Liver (tissue), 9 donors: ENCODE results near the gene PSME2. TPM values are rescaled to one million over a fixed set of nuclear protein-coding genes. Genes with fewer than 3 reads are reported as not detected.

Experiments
- DNase-seq: peaks from one replicate; pipeline ENCODE4 v3.0.0-alpha.2; 2017; ENCODE audit warnings: low spot score
- H3K27ac ChIP-seq, 2 donors: one replicate each; pipeline ENCODE4 v1.7.0; 2013; ENCODE audit warnings: inconsistent platforms in 2 of 2, low read length in 2 of 2, control low read depth in 1 of 2, low read depth in 1 of 2, mild to moderate bottlenecking in 1 of 2
- H3K27me3 ChIP-seq, 4 donors: one replicate each; pipeline versions ENCODE4 v1.6.1 to v1.7.0; 2013; ENCODE audit warnings: low read length in 3 of 4, inconsistent platforms in 1 of 4, mild to moderate bottlenecking in 1 of 4, moderate library complexity in 1 of 4; ENCODE audit not compliant: control insufficient read depth in 4 of 4, insufficient read depth in 4 of 4
- H3K36me3 ChIP-seq, 4 donors: one replicate each; pipeline versions ENCODE4 v1.6.1 to v1.7.0; 2013; ENCODE audit warnings: low read length in 3 of 4, mild to moderate bottlenecking in 3 of 4, low read depth in 1 of 4, moderate library complexity in 1 of 4; ENCODE audit not compliant: control insufficient read depth in 4 of 4, insufficient read depth in 3 of 4
- H3K4me1 ChIP-seq, 4 donors: one replicate each; pipeline versions ENCODE4 v1.6.1 to v1.7.0; 2013; ENCODE audit warnings: low read length in 3 of 4, mild to moderate bottlenecking in 3 of 4, moderate library complexity in 1 of 4; ENCODE audit not compliant: control insufficient read depth in 4 of 4, insufficient read depth in 4 of 4
- H3K4me3 ChIP-seq, 3 donors: one replicate each; pipeline versions ENCODE4 v1.6.1 to v1.7.0; 2013; ENCODE audit warnings: low read length in 3 of 3, control low read depth in 1 of 3, low read depth in 1 of 3, mild to moderate bottlenecking in 1 of 3
- H3K9ac ChIP-seq, 2 donors: one replicate each; pipeline ENCODE4 v1.7.0; 2013; ENCODE audit warnings: low read length in 2 of 2, mild to moderate bottlenecking in 2 of 2, moderate library complexity in 2 of 2, control low read depth in 1 of 2, low read depth in 1 of 2
- H3K9me3 ChIP-seq, 4 donors: one replicate each; pipeline versions ENCODE4 v1.6.1 to v1.7.0; 2013; ENCODE audit warnings: low read length in 3 of 4; ENCODE audit not compliant: control insufficient read depth in 4 of 4
- EGR1 ChIP-seq, 2 donors: IDR thresholded peaks; 2 replicates each; pipeline ENCODE4 v1.6.1; 2016 to 2018; ENCODE audit warnings: antibody characterized with exemption in 2 of 2, low read depth in 2 of 2
- FOXA1 ChIP-seq: IDR thresholded peaks from 2 replicates; pipeline ENCODE4 v1.6.1; 2016; ENCODE audit warnings: antibody characterized with exemption
- FOXA2 ChIP-seq: IDR thresholded peaks from 2 replicates; pipeline ENCODE4 v1.6.1; 2016; ENCODE audit warnings: antibody characterized with exemption
- GABPA ChIP-seq, 2 donors: IDR thresholded peaks in 1 of 2; conservative IDR thresholded peaks in 1 of 2; 2 replicates each; pipeline ENCODE4 v1.6.1; 2016; ENCODE audit warnings: antibody characterized with exemption in 2 of 2, mild to moderate bottlenecking in 1 of 2, moderate library complexity in 1 of 2
- HNF4A ChIP-seq, 2 donors: conservative IDR thresholded peaks; 2 replicates each; pipeline ENCODE4 v1.6.1; 2016; ENCODE audit warnings: antibody characterized with exemption in 2 of 2, mild to moderate bottlenecking in 2 of 2
- HNF4G ChIP-seq: IDR thresholded peaks from 2 replicates; pipeline ENCODE4 v1.6.1; 2016; ENCODE audit warnings: antibody characterized with exemption
- JUND ChIP-seq, 2 donors: IDR thresholded peaks; 2 replicates each; pipeline ENCODE4 v1.6.1; 2016; ENCODE audit warnings: antibody characterized with exemption in 2 of 2
- NR2F2 ChIP-seq: IDR thresholded peaks from 2 replicates; pipeline ENCODE4 v1.6.1; 2016; ENCODE audit warnings: antibody characterized with exemption
- RAD21 ChIP-seq, 2 donors: IDR thresholded peaks; 2 replicates each; pipeline ENCODE4 v1.6.1; 2016; ENCODE audit warnings: antibody characterized with exemption in 2 of 2, mild to moderate bottlenecking in 2 of 2
- RXRA ChIP-seq, 2 donors: IDR thresholded peaks; 2 replicates each; pipeline ENCODE4 v1.6.1; 2017 to 2018; ENCODE audit warnings: antibody characterized with exemption in 2 of 2, mild to moderate bottlenecking in 1 of 2
- SP1 ChIP-seq: IDR thresholded peaks from 2 replicates; pipeline ENCODE4 v1.6.1; 2018; ENCODE audit warnings: antibody characterized with exemption, mild to moderate bottlenecking
- TAF1 ChIP-seq: conservative IDR thresholded peaks from 2 replicates; pipeline ENCODE4 v1.6.1; 2016; ENCODE audit warnings: antibody characterized with exemption, mild to moderate bottlenecking
- YY1 ChIP-seq: IDR thresholded peaks from 2 replicates; pipeline ENCODE4 v1.6.1; 2016; ENCODE audit warnings: antibody characterized with exemption, mild to moderate bottlenecking
- ZBTB33 ChIP-seq: IDR thresholded peaks from 2 replicates; pipeline ENCODE4 v1.6.1; 2016; ENCODE audit warnings: antibody characterized with exemption
- WGBS: extraction: QIAGEN DNeasy Blood & Tissue Kit; methylation state at CpG from one replicate; pipeline ENCODE4 v1.1.7; 2013; 5-methylcytosine and 5-hydroxymethylcytosine counted together
- polyA plus RNA-seq, 2 donors: library from polyadenylated mRNA; stranded (reverse) in 1 of 2; unstranded in 1 of 2; fragments of 200-250 nt in 1 of 2; fragments of >200 nt in 1 of 2; fragmentation: Nextera tagmentation in 1 of 2; extraction: Ambion mirVana in 1 of 2; gene quantifications; one replicate each; pipeline versions ENCODE4 v1.2.1 to v1.2.3, GENCODE V29; 2013 to 2015
- total RNA-seq, 2 donors: library from RNA; depleted of rRNA; stranded (reverse); fragments of >200 nt; gene quantifications; one replicate each; pipeline ENCODE4 v1.2.3, GENCODE V29; 2014
- TF ChIP-seq, protein P1 (sequence below): fragments of 150-350 bp; IDR thresholded peaks from 2 replicates; pipeline ENCODE4 v1.5.1; 2017; ENCODE audit warnings: improper control_type of control experiment, low read depth, low read length; ENCODE audit not compliant: missing input control
- TF ChIP-seq, protein P2 (sequence below): IDR thresholded peaks from 2 replicates; pipeline ENCODE4 v1.6.1; 2016; ENCODE audit warnings: antibody characterized with exemption, mild to moderate bottlenecking
- TF ChIP-seq, protein P3 (sequence below): IDR thresholded peaks from 2 replicates; pipeline ENCODE4 v1.6.1; 2016; ENCODE audit warnings: antibody characterized with exemption
- TF ChIP-seq, protein P4 (sequence below): IDR thresholded peaks from 2 replicates; pipeline ENCODE4 v1.6.1; 2016; ENCODE audit warnings: antibody characterized with exemption
- donor health status: healthy.
- donor health status: healthy.
- donor health status: healthy.
- donor health status: healthy.
- donor health status: healthy.

PSME2 gene
- total and polyA plus RNA-seq, 4 donors: 56.9 to 247 (median 92.7) TPM

DNA sequence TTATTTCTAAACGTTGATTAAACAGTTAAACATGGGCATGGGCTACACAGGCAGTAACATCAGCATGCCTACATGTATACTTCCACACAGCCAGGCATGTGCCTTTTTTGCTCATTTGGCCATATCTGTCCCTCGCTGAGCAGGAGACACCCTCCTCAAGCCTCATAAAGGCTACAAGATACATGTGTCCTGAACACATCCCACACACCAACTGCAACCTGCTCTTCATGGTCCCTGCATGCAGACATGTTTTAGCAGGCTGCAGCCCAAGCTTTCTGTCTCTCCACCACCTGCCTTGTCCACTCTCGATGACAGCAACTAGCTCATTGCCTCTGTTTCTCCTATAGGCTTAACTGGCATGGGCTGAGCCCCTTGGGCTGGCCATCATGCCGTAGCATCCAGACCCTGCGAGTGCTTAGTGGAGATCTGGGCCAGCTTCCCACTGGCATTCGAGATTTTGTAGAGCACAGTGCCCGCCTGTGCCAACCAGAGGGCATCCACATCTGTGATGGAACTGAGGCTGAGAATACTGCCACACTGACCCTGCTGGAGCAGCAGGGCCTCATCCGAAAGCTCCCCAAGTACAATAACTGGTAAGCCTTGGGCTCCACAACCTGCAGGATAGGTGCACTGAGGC lies 49.7 kb downstream of the PSME2 start:
- DNase-seq: no peak
- Histone ChIP-seq H3K4me3 (no peak overlapping the region), H3K36me3 (peaks cover 13 to 23% (median 18%) of the 10 kb centered on the region in 4 donors), H3K27ac (no peak overlapping the region), H3K9me3 (no peaks in the 10 kb centered on the region), H3K4me1 (peaks cover 13 to 81% (median 59%) of the 10 kb centered on the region in 4 donors), H3K9ac (no peak overlapping the region), H3K27me3 (no peaks in the 10 kb centered on the region)
- WGBS: 79% methylated on average over 8 of the region's 8 CpGs
- TF ChIP-seq, protein P1, sequence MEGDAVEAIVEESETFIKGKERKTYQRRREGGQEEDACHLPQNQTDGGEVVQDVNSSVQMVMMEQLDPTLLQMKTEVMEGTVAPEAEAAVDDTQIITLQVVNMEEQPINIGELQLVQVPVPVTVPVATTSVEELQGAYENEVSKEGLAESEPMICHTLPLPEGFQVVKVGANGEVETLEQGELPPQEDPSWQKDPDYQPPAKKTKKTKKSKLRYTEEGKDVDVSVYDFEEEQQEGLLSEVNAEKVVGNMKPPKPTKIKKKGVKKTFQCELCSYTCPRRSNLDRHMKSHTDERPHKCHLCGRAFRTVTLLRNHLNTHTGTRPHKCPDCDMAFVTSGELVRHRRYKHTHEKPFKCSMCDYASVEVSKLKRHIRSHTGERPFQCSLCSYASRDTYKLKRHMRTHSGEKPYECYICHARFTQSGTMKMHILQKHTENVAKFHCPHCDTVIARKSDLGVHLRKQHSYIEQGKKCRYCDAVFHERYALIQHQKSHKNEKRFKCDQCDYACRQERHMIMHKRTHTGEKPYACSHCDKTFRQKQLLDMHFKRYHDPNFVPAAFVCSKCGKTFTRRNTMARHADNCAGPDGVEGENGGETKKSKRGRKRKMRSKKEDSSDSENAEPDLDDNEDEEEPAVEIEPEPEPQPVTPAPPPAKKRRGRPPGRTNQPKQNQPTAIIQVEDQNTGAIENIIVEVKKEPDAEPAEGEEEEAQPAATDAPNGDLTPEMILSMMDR: no peak
- TF ChIP-seq RXRA (IDR thresholded peaks at IDR 0.05) (no peak), RAD21 (IDR thresholded peaks at IDR 0.05) (no peak), JUND (IDR thresholded peaks at IDR 0.05) (no peak), GABPA (IDR thresholded peaks at IDR 0.05 in 1 of 2, conservative IDR thresholded peaks at IDR 0.05 in 1 of 2) (no peak), SP1 (no peak), YY1 (no peak), TAF1 (no peak), FOXA2 (no peak)
- TF ChIP-seq, protein P2, sequence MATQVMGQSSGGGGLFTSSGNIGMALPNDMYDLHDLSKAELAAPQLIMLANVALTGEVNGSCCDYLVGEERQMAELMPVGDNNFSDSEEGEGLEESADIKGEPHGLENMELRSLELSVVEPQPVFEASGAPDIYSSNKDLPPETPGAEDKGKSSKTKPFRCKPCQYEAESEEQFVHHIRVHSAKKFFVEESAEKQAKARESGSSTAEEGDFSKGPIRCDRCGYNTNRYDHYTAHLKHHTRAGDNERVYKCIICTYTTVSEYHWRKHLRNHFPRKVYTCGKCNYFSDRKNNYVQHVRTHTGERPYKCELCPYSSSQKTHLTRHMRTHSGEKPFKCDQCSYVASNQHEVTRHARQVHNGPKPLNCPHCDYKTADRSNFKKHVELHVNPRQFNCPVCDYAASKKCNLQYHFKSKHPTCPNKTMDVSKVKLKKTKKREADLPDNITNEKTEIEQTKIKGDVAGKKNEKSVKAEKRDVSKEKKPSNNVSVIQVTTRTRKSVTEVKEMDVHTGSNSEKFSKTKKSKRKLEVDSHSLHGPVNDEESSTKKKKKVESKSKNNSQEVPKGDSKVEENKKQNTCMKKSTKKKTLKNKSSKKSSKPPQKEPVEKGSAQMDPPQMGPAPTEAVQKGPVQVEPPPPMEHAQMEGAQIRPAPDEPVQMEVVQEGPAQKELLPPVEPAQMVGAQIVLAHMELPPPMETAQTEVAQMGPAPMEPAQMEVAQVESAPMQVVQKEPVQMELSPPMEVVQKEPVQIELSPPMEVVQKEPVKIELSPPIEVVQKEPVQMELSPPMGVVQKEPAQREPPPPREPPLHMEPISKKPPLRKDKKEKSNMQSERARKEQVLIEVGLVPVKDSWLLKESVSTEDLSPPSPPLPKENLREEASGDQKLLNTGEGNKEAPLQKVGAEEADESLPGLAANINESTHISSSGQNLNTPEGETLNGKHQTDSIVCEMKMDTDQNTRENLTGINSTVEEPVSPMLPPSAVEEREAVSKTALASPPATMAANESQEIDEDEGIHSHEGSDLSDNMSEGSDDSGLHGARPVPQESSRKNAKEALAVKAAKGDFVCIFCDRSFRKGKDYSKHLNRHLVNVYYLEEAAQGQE: no peak
- TF ChIP-seq, protein P3, sequence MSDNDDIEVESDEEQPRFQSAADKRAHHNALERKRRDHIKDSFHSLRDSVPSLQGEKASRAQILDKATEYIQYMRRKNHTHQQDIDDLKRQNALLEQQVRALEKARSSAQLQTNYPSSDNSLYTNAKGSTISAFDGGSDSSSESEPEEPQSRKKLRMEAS: no peak

DNA sequence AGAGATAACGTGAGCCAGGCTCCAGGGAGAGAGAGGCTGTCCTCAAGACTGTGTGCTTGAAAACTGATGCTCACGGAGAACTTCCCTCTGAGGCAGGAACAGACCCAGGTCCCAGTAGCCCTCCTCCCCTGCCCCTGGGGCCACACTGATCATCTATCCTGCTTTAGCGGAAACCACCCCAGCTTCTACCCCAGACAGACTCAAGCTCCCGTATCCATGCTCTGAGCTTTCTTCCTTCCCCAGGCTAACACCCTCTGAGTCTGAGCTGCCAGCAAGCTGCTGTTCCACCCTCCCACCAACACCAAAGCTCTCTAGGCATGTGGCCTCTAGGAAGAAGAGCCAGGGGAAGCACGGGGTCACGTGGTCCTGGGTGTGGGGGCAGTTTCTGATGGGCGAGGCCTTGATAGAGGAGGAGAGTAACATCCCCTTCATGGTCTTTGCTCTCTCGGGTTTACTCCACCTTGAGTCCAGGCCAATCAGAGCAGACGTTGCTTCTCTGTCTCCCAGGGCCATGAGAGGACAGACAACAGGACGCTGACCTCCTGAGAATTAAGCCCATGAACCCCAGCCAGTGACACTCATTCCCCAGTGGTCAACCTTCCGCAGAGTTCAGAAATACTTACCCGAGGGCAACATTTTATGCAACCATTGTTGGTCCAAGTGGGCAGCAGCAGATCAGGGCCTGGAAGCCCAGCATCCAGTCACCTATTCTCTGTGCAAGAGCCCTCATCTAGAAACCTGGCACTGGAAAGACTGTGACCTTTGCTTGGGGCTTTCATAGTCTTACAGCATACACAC lies 50.9 kb downstream of the PSME2 start:
- no peaks in the 10 kb centered on the region for H3K27me3 ChIP-seq
- H3K4me1 ChIP-seq: peaks cover 15 to 73% (median 57%) of the 10 kb centered on the region in 4 donors
- no peaks in the 10 kb centered on the region for H3K9me3 ChIP-seq
- peaks cover 10 to 20% (median 14%) of the 10 kb centered on the region in 4 donors for H3K36me3 ChIP-seq
- H3K4me3 ChIP-seq: peak overlapping the region; percentile 68 to 82 (median 71)
- H3K9ac ChIP-seq: peak overlapping the region; percentile 93 to 98
- H3K27ac ChIP-seq: peak overlapping the region; percentile 93 to 96
- WGBS: 11% methylated on average over 12 of the region's 12 CpGs
- peak; percentile 86 for DNase-seq
- TF ChIP-seq EGR1 (IDR thresholded peaks at IDR 0.05; ENCODE audit: low read depth in 2 of 2) (peak; percentile 55 to 65), HNF4A (conservative IDR thresholded peaks at IDR 0.05) (peak; percentile 97 to 98), FOXA2 (peak; percentile 54), YY1 (peak; percentile 92), FOXA1 (peak; percentile 65), HNF4G (peak; percentile 89), RXRA (IDR thresholded peaks at IDR 0.05) (peak; percentile 100), NR2F2 (peak; percentile 83), ZBTB33 (peak; percentile 94), JUND (IDR thresholded peaks at IDR 0.05) (peak; percentile 40 to 71), TAF1 (peak; percentile 98), RAD21 (IDR thresholded peaks at IDR 0.05) (peak; percentile 48 to 63), GABPA (IDR thresholded peaks at IDR 0.05 in 1 of 2, conservative IDR thresholded peaks at IDR 0.05 in 1 of 2) (peak in 1 of 2 donors; percentile 68)
- TF ChIP-seq, protein P4, sequence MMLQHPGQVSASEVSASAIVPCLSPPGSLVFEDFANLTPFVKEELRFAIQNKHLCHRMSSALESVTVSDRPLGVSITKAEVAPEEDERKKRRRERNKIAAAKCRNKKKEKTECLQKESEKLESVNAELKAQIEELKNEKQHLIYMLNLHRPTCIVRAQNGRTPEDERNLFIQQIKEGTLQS: peak; percentile 76
- TF ChIP-seq, protein P3: peak; percentile 98
